COR-L47 (cell line): ENCODE measurements around the gene FBXL16.
A peak's percentile ranks its signal among the peaks of the same experiment; 100 is the strongest.

ENCODE experiments used
- DNase-seq: peaks from one replicate; lab custom pipeline; 2025; lab: John Stamatoyannopoulos, UW

FBXL16 gene

GRCh38 chr16:689175-689897 is 16.3 kb downstream of the FBXL16 start:
- no peak for DNase-seq

- no peak for DNase-seq
These were observed 18.1 kb downstream of the FBXL16 start for GRCh38 chr16:687499-687898.

- no peak for DNase-seq
These were observed 18.9 kb downstream of the FBXL16 start for GRCh38 chr16:686459-687260.

GRCh38 chr16:685967-686366 is 19.6 kb downstream of the FBXL16 start:
- DNase-seq = peak; percentile 72

- DNase-seq = peak; percentile 96
These were observed 20.5 kb downstream of the FBXL16 start for GRCh38 chr16:684961-685696.

GRCh38 chr16:684071-684794 is 21.4 kb downstream of the FBXL16 start, which contains the start of gene JMJD8:
JMJD8 (minus strand) TSS chr16:684334; CDS start chr16:684319, 15 bp downstream.
- peak; percentile 98 for DNase-seq

GRCh38 chr16:683396-684070 is 22.1 kb downstream of the FBXL16 start:
- DNase-seq = no peak

- no peak for DNase-seq
These were observed 22.9 kb downstream of the FBXL16 start for GRCh38 chr16:682493-683395.

- DNase-seq = no peak
These were observed 23.7 kb downstream of the FBXL16 start for GRCh38 chr16:681746-682427.

GRCh38 chr16:680967-681745 is 24.4 kb downstream of the FBXL16 start:
- no peak for DNase-seq

- DNase-seq = no peak
These were observed 25.0 kb downstream of the FBXL16 start for GRCh38 chr16:680625-680945.

GRCh38 chr16:679814-680624 is 25.6 kb downstream of the FBXL16 start, which contains the start of gene STUB1:
STUB1 (plus strand) TSS chr16:680410; CDS start chr16:680526, 116 bp downstream.
- DNase-seq = peak; percentile 68

GRCh38 chr16:678858-679813 is 26.5 kb downstream of the FBXL16 start:
- DNase-seq = no peak

- DNase-seq = no peak
These were observed 27.3 kb downstream of the FBXL16 start for GRCh38 chr16:678209-678857.

GRCh38 chr16:677316-678190 is 28.0 kb downstream of the FBXL16 start:
- peak; percentile 64 for DNase-seq
